ENCODE measurements around the gene TRAF4.
"Not testable (repeated sequence)": the region's sequence is repeated elsewhere in the genome, so short reads cannot be mapped to it uniquely, and the experiment has no call there.

TRAF4 gene

DNA sequence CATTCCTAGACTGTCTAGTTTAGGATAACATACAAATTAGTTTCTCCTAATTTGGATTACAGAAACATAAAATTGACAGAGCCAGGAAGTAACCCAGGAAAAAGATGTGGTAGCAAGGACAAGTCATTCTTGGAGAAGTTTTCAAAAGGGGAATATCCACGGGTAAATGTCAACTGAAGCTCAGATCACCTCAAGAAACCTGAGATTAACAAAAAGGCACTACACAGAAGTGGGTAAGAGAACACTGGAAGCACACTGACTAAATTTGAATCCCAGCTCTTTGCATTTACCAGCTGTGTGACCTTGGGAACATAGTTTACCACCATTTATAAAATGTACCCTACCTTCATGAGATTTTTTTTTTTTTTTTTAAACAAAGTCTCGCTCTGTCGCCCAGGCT is 39.4 kb downstream of the TRAF4 start:
- DNase-seq (ENCODE audit: low read depth): no peak

DNA sequence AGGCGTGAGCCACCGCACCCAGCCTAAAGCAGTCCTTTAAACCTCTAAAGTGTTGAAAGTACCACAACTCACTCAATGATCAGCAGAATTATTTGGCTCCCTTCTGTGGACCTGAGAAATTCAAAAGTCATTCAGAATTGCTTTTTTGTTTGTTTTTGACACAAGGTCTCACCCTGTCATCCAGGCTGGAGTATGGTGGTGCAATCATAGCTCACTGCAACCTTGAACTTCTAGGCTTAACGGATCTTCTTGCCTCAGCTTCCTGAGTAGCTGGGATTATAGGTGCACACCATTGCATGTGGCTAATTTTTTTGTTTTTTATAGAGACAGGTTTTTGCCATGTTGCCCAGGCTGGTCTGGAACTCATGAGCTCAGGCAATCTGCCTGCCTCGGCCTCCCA is 44.3 kb downstream of the TRAF4 start:
- DNase-seq (ENCODE audit: low read depth): no peak

DNA sequence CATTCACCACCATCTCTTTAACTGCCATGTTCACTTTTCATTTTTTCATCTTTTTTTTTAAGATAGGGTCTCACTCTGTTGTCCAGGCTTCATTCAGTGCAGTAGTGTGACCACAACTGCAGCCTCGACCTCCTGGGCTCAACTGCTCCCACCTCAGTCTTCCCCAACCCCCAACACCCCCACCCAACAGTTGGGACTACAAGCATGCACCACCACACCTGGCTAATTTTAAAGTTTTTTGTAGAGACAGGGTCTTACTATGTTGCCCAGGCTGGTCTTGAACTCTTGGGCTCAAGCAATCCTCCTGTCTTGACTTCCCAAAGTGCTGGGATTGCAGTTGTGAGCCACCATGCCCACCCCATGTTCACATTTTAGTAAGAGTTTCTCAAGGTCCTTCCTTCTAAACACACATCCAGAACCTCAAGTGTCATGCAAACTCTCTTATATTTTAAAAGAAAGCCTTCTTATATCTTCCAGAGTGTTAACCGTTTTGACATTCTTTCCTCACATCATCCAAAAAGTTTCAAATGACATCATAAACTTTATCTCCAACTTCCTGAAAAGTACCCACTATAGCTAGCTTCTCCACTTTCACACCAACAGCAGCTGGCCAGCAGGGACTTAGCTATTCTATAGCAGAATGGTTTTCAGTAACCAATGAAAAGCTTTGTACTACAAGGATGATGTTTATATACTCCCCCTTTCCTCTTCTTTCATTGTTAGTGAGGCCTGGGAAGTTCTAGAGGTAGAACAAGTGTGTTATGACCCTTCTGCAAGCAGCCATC is 49.3 kb downstream of the TRAF4 start:
- DNase-seq (ENCODE audit: low read depth): no peak

DNA sequence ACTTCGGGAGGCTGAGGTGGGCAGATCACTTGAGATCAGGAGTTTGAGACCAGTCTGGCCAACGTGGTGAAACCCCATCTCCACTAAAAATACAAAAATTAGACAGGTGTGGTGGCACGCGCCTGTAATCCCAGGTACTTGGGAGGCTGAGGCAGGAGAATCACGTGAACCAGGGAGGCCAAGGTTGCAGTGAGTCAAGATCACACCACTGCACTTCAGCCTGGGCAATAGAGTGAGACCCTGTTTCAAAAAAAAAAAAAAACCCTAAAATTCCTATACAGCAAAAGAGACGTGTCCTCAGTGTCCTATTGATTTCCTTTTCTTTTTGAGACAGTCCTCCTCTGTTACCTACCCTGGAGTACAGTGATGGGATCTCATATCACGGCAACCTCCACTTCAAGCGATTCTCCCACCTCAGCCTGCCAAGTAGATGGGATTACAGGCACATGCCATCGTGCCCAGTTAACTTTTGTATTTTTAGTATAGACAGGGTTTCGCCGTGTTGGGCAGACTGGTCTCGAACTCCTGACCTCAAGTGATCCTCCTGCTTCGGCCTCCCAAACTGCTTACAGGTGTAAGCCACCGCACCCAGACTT is 51.1 kb downstream of the TRAF4 start:
- not testable (repeated sequence) for DNase-seq (ENCODE audit: low read depth)

DNA sequence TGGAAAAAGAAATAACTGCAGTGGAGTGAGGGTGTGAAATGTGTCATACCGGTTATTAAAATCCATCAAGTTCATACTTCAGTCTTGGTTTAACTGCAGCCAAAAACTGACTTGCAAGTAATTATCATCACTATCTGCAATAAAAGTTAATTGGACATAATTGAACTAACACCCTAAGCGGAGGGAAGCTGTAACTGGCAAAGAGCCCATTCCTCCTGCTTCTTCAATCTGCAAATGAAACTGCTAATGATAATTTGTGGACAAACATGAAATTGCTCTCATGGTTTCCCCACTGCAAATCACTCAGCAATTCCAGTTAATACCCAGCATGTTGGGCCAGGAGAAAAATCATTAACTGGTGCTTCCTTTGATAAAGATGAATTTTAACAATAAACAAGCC is 52.3 kb downstream of the TRAF4 start:
- DNase-seq (ENCODE audit: low read depth): no peak
